ENCODE measurements around the gene SLC7A1.

GRCh38 chr13:29476046-29476445 lies 119.4 kb downstream of the SLC7A1 start:
- TF ChIP-seq PREB (CRISPR knock-in tag; IDR thresholded peaks at IDR 0.05; ENCODE audit: borderline replicate concordance) (no peak), TEAD4 (CRISPR knock-in tag; IDR thresholded peaks at IDR 0.05) (no peak)

Measured in WTC11 (cell line).